Measurements from ENCODE around the gene FAAH2.

GRCh38 chrX:57267308-57267707 lies 19.2 kb upstream of the FAAH2 start:
- TF ChIP-seq, protein P1, sequence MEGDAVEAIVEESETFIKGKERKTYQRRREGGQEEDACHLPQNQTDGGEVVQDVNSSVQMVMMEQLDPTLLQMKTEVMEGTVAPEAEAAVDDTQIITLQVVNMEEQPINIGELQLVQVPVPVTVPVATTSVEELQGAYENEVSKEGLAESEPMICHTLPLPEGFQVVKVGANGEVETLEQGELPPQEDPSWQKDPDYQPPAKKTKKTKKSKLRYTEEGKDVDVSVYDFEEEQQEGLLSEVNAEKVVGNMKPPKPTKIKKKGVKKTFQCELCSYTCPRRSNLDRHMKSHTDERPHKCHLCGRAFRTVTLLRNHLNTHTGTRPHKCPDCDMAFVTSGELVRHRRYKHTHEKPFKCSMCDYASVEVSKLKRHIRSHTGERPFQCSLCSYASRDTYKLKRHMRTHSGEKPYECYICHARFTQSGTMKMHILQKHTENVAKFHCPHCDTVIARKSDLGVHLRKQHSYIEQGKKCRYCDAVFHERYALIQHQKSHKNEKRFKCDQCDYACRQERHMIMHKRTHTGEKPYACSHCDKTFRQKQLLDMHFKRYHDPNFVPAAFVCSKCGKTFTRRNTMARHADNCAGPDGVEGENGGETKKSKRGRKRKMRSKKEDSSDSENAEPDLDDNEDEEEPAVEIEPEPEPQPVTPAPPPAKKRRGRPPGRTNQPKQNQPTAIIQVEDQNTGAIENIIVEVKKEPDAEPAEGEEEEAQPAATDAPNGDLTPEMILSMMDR (IDR thresholded peaks at IDR 0.05): no peak
- TF ChIP-seq FOXJ3 (CRISPR knock-in tag; IDR thresholded peaks at IDR 0.05) (no peak), POLR2AphosphoS5 (IDR thresholded peaks at IDR 0.05; ENCODE audit: low read depth, low read length) (no peak), FOSL2 (IDR thresholded peaks at IDR 0.05; ENCODE audit: borderline replicate concordance, low read depth) (no peak), CHD2 (IDR thresholded peaks at IDR 0.05; ENCODE audit: low read length, partially characterized antibody) (no peak), EZH2phosphoT487 (IDR thresholded peaks at IDR 0.05; ENCODE audit: borderline replicate concordance, low read depth) (no peak), RAD21 (IDR thresholded peaks at IDR 0.05; ENCODE audit: low read length) (no peak), FOXM1 (IDR thresholded peaks at IDR 0.05; ENCODE audit: low read depth) (no peak), JUND (IDR thresholded peaks at IDR 0.05) (no peak), NFIC (IDR thresholded peaks at IDR 0.05; ENCODE audit: borderline replicate concordance) (no peak), MXI1 (IDR thresholded peaks at IDR 0.05; ENCODE audit: low read depth, low read length) (no peak), EP300 (IDR thresholded peaks at IDR 0.05; ENCODE audit: borderline replicate concordance in 1 of 2, low read depth in 1 of 2, low read length in 1 of 2) (no peak)
- TF ChIP-seq, protein P2, sequence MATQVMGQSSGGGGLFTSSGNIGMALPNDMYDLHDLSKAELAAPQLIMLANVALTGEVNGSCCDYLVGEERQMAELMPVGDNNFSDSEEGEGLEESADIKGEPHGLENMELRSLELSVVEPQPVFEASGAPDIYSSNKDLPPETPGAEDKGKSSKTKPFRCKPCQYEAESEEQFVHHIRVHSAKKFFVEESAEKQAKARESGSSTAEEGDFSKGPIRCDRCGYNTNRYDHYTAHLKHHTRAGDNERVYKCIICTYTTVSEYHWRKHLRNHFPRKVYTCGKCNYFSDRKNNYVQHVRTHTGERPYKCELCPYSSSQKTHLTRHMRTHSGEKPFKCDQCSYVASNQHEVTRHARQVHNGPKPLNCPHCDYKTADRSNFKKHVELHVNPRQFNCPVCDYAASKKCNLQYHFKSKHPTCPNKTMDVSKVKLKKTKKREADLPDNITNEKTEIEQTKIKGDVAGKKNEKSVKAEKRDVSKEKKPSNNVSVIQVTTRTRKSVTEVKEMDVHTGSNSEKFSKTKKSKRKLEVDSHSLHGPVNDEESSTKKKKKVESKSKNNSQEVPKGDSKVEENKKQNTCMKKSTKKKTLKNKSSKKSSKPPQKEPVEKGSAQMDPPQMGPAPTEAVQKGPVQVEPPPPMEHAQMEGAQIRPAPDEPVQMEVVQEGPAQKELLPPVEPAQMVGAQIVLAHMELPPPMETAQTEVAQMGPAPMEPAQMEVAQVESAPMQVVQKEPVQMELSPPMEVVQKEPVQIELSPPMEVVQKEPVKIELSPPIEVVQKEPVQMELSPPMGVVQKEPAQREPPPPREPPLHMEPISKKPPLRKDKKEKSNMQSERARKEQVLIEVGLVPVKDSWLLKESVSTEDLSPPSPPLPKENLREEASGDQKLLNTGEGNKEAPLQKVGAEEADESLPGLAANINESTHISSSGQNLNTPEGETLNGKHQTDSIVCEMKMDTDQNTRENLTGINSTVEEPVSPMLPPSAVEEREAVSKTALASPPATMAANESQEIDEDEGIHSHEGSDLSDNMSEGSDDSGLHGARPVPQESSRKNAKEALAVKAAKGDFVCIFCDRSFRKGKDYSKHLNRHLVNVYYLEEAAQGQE (IDR thresholded peaks at IDR 0.05; ENCODE audit: low read depth, low read length): no peak
